ENCODE data around the gene NRIP2.
A peak's percentile ranks its signal among the peaks of the same experiment; 100 is the strongest.

DNA sequence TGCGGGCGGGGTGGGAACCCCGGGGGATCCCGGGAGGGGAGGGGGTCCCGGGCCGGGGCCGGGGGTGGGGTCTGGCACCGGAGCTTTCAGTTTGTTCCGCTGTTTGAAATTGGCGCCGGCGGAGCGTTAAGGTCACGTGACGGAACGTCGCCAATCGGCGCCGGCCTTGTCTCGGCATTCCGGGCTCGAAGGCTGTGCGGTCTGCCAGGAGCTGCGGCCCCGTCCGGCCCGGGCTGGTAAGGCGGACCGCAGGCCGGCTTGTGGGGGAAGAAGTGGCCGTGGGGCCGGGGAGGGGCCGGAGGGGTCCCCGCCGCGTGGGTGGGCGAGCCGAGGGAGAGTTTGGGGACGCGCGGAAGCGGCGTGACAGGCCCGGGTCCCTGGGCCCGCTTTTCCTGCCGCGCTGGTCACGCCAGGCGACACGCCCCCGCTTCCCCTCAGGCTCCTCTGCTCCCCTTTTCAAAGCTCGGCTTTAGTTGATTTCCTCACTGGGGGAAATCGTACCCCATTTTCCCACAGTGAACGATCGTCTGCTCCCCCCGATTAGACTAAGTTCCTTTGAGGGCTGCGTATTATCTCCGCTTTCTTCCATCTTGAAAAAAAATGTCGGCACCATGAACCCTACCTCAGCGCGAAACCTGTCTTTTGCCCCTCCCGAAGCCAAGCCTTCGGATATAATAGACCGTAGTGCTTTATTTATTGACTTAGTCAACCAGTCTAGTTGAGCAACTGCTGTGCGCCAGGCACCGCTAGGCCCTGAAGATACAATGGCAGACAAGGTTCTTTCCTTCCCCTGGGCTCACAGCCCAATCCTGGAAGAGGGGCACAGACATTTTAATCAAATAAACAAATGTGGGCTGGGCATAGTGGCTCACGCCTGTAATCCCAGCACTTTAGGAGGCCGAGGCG lies 42.5 kb upstream of the NRIP2 start, which contains the start of the genes FOXM1 and RHNO1:
- TF ChIP-seq OSR1 (CRISPR knock-in tag; IDR thresholded peaks at IDR 0.05): no peak
- 0 out of 2 replicates have a peak, but pooled peaks have one; percentile 38 for TF ChIP-seq TSHZ2 (CRISPR knock-in tag; IDR thresholded peaks at IDR 0.05)
- TF ChIP-seq PPARA (CRISPR knock-in tag; IDR thresholded peaks at IDR 0.05; ENCODE audit: borderline replicate concordance): no peak
- no peak for TF ChIP-seq CSDC2 (CRISPR knock-in tag; IDR thresholded peaks at IDR 0.05)
- TF ChIP-seq ZFP30 (CRISPR knock-in tag; IDR thresholded peaks at IDR 0.05): no peak
- TF ChIP-seq ZFP3 (CRISPR knock-in tag; IDR thresholded peaks at IDR 0.05): no peak; the same call in 1 of the 2 replicates
- no peak for TF ChIP-seq BACH2 (CRISPR knock-in tag; IDR thresholded peaks at IDR 0.05; ENCODE audit: borderline replicate concordance)
- no peak for TF ChIP-seq RARB (CRISPR knock-in tag; IDR thresholded peaks at IDR 0.05)
